VCaP (cell line): ENCODE data around the gene IL15.
"Not testable (repeated sequence)": the region's sequence is repeated elsewhere in the genome, so short reads cannot be mapped to it uniquely, and the experiment has no call there.

ENCODE experiments used
- H3K27ac ChIP-seq: fragments of 450-650 bp; 2 replicates; pipeline ENCODE4 v1.5.1; 2017
- TF ChIP-seq, protein P1 (sequence below): fragments of 450-650 bp; conservative IDR thresholded peaks from 2 replicates; pipeline ENCODE4 v1.5.1; 2017; ENCODE audit warnings: mild to moderate bottlenecking, moderate library complexity

Gene IL15

GRCh38 chr4:141721174-141721573, 84.8 kb downstream of the IL15 start:
- TF ChIP-seq, protein P1, sequence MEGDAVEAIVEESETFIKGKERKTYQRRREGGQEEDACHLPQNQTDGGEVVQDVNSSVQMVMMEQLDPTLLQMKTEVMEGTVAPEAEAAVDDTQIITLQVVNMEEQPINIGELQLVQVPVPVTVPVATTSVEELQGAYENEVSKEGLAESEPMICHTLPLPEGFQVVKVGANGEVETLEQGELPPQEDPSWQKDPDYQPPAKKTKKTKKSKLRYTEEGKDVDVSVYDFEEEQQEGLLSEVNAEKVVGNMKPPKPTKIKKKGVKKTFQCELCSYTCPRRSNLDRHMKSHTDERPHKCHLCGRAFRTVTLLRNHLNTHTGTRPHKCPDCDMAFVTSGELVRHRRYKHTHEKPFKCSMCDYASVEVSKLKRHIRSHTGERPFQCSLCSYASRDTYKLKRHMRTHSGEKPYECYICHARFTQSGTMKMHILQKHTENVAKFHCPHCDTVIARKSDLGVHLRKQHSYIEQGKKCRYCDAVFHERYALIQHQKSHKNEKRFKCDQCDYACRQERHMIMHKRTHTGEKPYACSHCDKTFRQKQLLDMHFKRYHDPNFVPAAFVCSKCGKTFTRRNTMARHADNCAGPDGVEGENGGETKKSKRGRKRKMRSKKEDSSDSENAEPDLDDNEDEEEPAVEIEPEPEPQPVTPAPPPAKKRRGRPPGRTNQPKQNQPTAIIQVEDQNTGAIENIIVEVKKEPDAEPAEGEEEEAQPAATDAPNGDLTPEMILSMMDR, result no peak
- no peak overlapping the region for H3K27ac ChIP-seq

GRCh38 chr4:141724646-141725045, 88.3 kb downstream of the IL15 start:
- TF ChIP-seq, protein P1, result no peak
- H3K27ac ChIP-seq, result no peak overlapping the region

DNA sequence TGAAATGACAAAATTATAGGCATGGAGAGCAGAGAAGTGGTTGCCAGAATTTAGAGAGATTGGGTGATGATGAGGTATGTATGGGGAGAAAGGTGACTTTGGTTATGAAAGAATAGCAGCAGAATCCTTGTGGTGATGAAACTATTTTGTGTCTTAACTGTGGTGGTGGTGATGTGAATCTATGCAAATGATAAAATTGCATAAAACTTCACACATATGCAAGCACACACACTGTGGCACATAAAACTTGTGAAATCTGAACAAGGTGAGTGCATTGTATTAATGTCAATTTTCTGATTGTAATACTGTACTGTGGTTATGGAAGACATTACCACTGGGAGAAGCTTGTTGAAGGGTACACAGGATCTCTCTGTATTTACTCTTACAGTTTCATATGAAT, 91.0 kb downstream of the IL15 start:
- TF ChIP-seq, protein P1, result no peak
- H3K27ac ChIP-seq, result no peak overlapping the region

GRCh38 chr4:141730805-141731204, 94.4 kb downstream of the IL15 start:
- H3K27ac ChIP-seq, result no peak overlapping the region
- TF ChIP-seq, protein P1, result no peak

DNA sequence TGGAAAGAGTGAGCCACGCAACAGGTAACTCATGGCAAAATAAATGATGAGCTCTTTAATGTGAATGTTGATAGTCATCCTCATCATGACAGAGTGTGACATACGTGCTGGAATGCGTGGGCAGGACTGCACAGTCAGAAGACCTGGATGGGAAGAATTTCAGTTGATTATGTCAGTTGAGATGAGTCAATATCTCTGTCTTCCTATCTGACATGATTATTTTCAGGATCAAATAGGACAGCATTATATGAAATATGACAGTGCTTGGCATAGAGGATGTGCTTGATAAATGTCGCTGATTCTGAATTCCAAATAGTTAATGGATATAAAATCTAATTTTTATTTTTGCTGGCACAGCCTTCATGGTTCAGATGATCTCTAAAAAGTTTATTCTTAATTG, 95.1 kb downstream of the IL15 start:
- TF ChIP-seq, protein P1, result no peak
- no peak overlapping the region for H3K27ac ChIP-seq

DNA sequence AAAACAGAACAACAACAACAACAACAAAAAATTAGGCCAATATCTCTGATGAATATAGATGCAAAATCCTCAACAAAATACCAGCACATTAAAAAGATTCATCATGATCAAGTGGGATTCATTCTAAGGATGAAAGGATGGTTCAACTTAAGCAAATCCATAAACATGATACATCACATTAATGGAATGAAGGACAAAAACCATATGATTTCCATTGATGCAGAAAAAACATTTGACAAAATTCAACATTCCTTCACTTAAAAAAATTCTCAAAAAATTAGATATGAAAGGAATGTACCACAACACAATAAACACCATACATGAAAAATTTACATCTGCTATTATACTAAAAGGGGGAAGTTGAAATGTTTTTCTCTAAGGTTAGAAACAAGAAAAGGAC, 103.3 kb downstream of the IL15 start:
- no peak overlapping the region for H3K27ac ChIP-seq
- TF ChIP-seq, protein P1, result no peak

- no peak overlapping the region for H3K27ac ChIP-seq
- TF ChIP-seq, protein P1, result no peak
Observed at GRCh38 chr4:141746026-141746425, 109.6 kb downstream of the IL15 start.

- not testable (repeated sequence) for H3K27ac ChIP-seq
Observed at GRCh38 chr4:141751806-141752205, 115.4 kb downstream of the IL15 start.
